ENCODE data around the gene SLC41A3. TPM values are rescaled to one million over a fixed set of nuclear protein-coding genes. Genes with fewer than 3 reads are reported as not detected.

SLC41A3 gene
- total and polyA plus RNA-seq, 10 of the 15 experiments (the other 5 are each of a cell fraction or from before 2014, with no cell fraction given): 8.3 to 29.5 (median 16.7) TPM

DNA sequence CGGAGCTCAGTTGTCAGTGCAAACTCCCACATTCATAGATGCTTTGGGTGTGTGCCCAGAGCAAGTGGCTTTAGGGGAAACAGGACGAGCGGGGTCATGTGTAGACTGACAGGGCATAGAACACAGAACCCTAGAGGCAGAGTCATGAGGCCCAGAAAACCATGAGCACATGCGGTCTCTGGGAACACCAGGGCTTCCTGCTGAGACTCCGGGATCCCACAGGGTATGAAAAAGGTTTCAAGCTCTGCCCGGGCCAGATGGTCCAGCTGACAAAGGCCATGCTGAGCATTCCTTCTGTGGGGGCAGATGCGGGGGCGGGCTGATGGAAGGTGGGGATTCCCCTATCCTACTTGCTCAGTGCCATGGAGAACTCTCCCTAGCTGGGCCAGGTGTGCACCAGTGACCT, 70.2 kb downstream of the SLC41A3 start (continued):
- no peak for TF ChIP-seq ZNF622 (IDR thresholded peaks at IDR 0.05)
- TF ChIP-seq, protein P1, sequence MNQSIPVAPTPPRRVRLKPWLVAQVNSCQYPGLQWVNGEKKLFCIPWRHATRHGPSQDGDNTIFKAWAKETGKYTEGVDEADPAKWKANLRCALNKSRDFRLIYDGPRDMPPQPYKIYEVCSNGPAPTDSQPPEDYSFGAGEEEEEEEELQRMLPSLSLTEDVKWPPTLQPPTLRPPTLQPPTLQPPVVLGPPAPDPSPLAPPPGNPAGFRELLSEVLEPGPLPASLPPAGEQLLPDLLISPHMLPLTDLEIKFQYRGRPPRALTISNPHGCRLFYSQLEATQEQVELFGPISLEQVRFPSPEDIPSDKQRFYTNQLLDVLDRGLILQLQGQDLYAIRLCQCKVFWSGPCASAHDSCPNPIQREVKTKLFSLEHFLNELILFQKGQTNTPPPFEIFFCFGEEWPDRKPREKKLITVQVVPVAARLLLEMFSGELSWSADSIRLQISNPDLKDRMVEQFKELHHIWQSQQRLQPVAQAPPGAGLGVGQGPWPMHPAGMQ (IDR thresholded peaks at IDR 0.05; ENCODE audit: borderline replicate concordance): no peak

DNA sequence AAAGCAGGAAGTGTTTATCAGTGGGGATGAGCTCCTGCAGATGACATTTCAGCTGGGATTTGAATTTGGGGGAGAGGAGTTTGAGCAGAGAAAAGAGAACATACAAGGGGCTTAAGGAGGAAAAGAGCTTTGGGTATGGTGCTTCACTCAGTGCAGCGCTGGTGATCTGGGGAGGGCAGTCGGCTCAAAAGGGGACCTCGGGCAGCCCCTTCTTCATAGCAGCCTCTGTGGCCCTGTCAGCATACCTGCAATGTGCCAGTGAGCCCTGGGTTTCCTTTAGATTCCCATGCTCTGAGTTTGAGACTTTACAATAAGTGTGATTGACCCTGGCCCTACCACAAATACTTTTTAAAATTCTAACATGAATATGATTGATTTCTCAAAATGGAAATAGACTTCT, 74.7 kb downstream of the SLC41A3 start:
- H3K4me3 ChIP-seq: no peak overlapping the region
- DNase-seq (ENCODE audit: low read depth, low spot score) (no peak), FAIRE-seq (no peak), ATAC-seq (no peak)
- TF ChIP-seq CBX3 (IDR thresholded peaks at IDR 0.05; ENCODE audit: borderline replicate concordance, low read depth) (no peak), SPI1 (IDR thresholded peaks at IDR 0.05; ENCODE audit: borderline replicate concordance, insufficient read depth, low read depth, low read length) (no peak), KDM1A (IDR thresholded peaks at IDR 0.05; ENCODE audit: borderline replicate concordance) (no peak), STAT3 (IDR thresholded peaks at IDR 0.05; ENCODE audit: low read depth, low read length) (no peak), SMARCA5 (IDR thresholded peaks at IDR 0.05) (no peak), NFYA (IDR thresholded peaks at IDR 0.05; ENCODE audit: borderline replicate concordance, low read depth, low read length) (no peak), TCF12 (IDR thresholded peaks at IDR 0.05; ENCODE audit: low read depth, low read length) (no peak), HCFC1 (IDR thresholded peaks at IDR 0.05; ENCODE audit: low read length) (no peak), IKZF1 (conservative IDR thresholded peaks at IDR 0.05) (no peak), IRF4 (IDR thresholded peaks at IDR 0.05; ENCODE audit: low read depth, low read length) (no peak), JUND (IDR thresholded peaks at IDR 0.05; ENCODE audit: low read depth, low read length) (no peak), EED (IDR thresholded peaks at IDR 0.05; ENCODE audit: low read depth) (no peak), NFYB (IDR thresholded peaks at IDR 0.05; ENCODE audit: insufficient read depth, low read depth, low read length) (no peak), CBFB (IDR thresholded peaks at IDR 0.05; ENCODE audit: low read depth) (no peak), EP300 (IDR thresholded peaks at IDR 0.05; ENCODE audit: borderline replicate concordance in 1 of 2, control insufficient read depth in 1 of 2, low read depth in 2 of 2, low read length in 2 of 2) (no peak), BCL11A (IDR thresholded peaks at IDR 0.05; ENCODE audit: low read depth, low read length) (no peak), MTA3 (IDR thresholded peaks at IDR 0.05; ENCODE audit: borderline replicate concordance, low read length) (no peak)
- TF ChIP-seq, protein P2, sequence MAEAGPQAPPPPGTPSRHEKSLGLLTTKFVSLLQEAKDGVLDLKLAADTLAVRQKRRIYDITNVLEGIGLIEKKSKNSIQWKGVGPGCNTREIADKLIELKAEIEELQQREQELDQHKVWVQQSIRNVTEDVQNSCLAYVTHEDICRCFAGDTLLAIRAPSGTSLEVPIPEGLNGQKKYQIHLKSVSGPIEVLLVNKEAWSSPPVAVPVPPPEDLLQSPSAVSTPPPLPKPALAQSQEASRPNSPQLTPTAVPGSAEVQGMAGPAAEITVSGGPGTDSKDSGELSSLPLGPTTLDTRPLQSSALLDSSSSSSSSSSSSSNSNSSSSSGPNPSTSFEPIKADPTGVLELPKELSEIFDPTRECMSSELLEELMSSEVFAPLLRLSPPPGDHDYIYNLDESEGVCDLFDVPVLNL (IDR thresholded peaks at IDR 0.05; ENCODE audit: low read depth, low read length): no peak
- TF ChIP-seq, protein P3, sequence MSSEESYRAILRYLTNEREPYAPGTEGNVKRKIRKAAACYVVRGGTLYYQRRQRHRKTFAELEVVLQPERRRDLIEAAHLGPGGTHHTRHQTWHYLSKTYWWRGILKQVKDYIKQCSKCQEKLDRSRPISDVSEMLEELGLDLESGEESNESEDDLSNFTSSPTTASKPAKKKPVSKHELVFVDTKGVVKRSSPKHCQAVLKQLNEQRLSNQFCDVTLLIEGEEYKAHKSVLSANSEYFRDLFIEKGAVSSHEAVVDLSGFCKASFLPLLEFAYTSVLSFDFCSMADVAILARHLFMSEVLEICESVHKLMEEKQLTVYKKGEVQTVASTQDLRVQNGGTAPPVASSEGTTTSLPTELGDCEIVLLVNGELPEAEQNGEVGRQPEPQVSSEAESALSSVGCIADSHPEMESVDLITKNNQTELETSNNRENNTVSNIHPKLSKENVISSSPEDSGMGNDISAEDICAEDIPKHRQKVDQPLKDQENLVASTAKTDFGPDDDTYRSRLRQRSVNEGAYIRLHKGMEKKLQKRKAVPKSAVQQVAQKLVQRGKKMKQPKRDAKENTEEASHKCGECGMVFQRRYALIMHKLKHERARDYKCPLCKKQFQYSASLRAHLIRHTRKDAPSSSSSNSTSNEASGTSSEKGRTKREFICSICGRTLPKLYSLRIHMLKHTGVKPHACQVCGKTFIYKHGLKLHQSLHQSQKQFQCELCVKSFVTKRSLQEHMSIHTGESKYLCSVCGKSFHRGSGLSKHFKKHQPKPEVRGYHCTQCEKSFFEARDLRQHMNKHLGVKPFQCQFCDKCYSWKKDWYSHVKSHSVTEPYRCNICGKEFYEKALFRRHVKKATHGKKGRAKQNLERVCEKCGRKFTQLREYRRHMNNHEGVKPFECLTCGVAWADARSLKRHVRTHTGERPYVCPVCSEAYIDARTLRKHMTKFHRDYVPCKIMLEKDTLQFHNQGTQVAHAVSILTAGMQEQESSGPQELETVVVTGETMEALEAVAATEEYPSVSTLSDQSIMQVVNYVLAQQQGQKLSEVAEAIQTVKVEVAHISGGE (CRISPR knock-in tag; IDR thresholded peaks at IDR 0.05): no peak
- BruUV-seq (replicated peaks): no TSS peak
- 62% methylated on average over 3 of the region's 3 CpGs for WGBS (ENCODE audit: insufficient coverage, insufficient replicate concordance, low lambda C conversion rate, missing lambda C conversion rate)
- no peaks in the 10 kb centered on the region for H3K4me1 ChIP-seq (ENCODE audit: control insufficient read depth, insufficient read depth, low read length)
- ChIA-PET POLR2A (no interaction called here), CTCF (no interaction called here), SMC1A (ENCODE audit: uncharacterized antibody, unreplicated experiment) (no interaction called here), RAD21 (ENCODE audit: unreplicated experiment) (no interaction called here)
- no peak overlapping the region for H3K9ac ChIP-seq (ENCODE audit: control insufficient read depth, insufficient read depth, low read length)
- no peak overlapping the region for H3K4me2 ChIP-seq (ENCODE audit: control insufficient read depth, insufficient read depth)
- H2AFZ ChIP-seq (ENCODE audit: control insufficient read depth, low read depth, low read length): no peak overlapping the region
- no peaks in the 10 kb centered on the region for H3K79me2 ChIP-seq (ENCODE audit: control insufficient read depth, insufficient read depth, low read length)
- no peaks in the 10 kb centered on the region; a peak in 1 of 4 replicates for H3K36me3 ChIP-seq (ENCODE audit: control insufficient read depth in 2 of 2, insufficient read depth in 2 of 2, low read length in 1 of 2)
- H3K27me3 ChIP-seq (replicated peaks in 1 of 2; ENCODE audit: control insufficient read depth in 2 of 2, insufficient read depth in 2 of 2, low read length in 1 of 2): no peaks in the 10 kb centered on the region
- intact Hi-C loops (cut with micrococcal nuclease; ENCODE audit: unreplicated experiment): no loop called here
- H3K9me3 ChIP-seq (replicated peaks; ENCODE audit: control insufficient read depth, insufficient read depth, low read length): no peaks in the 10 kb centered on the region
- in situ Hi-C loops (cut with MboI): no loop called here
- no peak overlapping the region for H3K27ac ChIP-seq (ENCODE audit: control insufficient read depth, insufficient read depth)
- H4K20me1 ChIP-seq (ENCODE audit: control insufficient read depth, insufficient read depth): no peaks in the 10 kb centered on the region
